ENCODE data around the gene OR5B21.

GRCh38 chr11:58490827-58491226, 17.1 kb downstream of the OR5B21 start:
- TF ChIP-seq CTCF (IDR thresholded peaks at IDR 0.05) (no peak), POLR2A (IDR thresholded peaks at IDR 0.05) (no peak)

Data from right lobe of liver (tissue), 4 donors.